Endodermal cell (in vitro differentiated cells): ENCODE data around the gene NUDT19. TPM values are rescaled to one million over a fixed set of nuclear protein-coding genes. Genes with fewer than 3 reads are reported as not detected.

ENCODE experiments used
- DNase-seq: peaks from one replicate; pipeline ENCODE4 v3.0.0-alpha.2; 2017
- H3K27ac ChIP-seq: 2 replicates; pipeline ENCODE4 v1.5.1; 2013; ENCODE audit warnings: mild to moderate bottlenecking, low read depth, low read length, moderate library complexity
- H3K27me3 ChIP-seq: 2 replicates; pipeline ENCODE4 v1.6.1; 2013; ENCODE audit warnings: mild to moderate bottlenecking, low read length, moderate library complexity; ENCODE audit not compliant: insufficient read depth, control insufficient read depth, poor library complexity, severe bottlenecking
- H3K36me3 ChIP-seq: 2 replicates; pipeline ENCODE4 v1.7.0; 2013; ENCODE audit warnings: mild to moderate bottlenecking, low read length, moderate library complexity; ENCODE audit not compliant: control insufficient read depth, insufficient read depth
- H3K4me1 ChIP-seq: one replicate; pipeline ENCODE4 v1.7.0; 2013; ENCODE audit warnings: low read length; ENCODE audit not compliant: control insufficient read depth, insufficient read depth
- H3K4me3 ChIP-seq: 2 replicates; pipeline ENCODE4 v1.5.1; 2013; ENCODE audit warnings: mild to moderate bottlenecking, low read length, moderate library complexity
- H3K9ac ChIP-seq: 2 replicates; pipeline ENCODE4 v1.6.1; 2013; ENCODE audit warnings: mild to moderate bottlenecking, low read length, moderate library complexity; ENCODE audit not compliant: poor library complexity, severe bottlenecking; ENCODE audit errors: extremely low read depth
- H3K9me3 ChIP-seq: 2 replicates; pipeline ENCODE4 v1.6.1; 2013; ENCODE audit warnings: mild to moderate bottlenecking, low read length, moderate library complexity; ENCODE audit not compliant: control insufficient read depth
- H3K27ac Mint-ChIP-seq: 2 replicates; pipeline ENCODE4 v1.8.0; 2020; ENCODE audit warnings: mixed read lengths
- H3K27me3 Mint-ChIP-seq: 2 replicates; pipeline ENCODE4 v1.8.0; 2021; ENCODE audit warnings: mild to moderate bottlenecking, mixed read lengths; ENCODE audit not compliant: insufficient read depth
- H3K36me3 Mint-ChIP-seq: 2 replicates; pipeline ENCODE4 v1.8.0; 2020; ENCODE audit warnings: low read depth, mixed read lengths
- H3K4me1 Mint-ChIP-seq: 2 replicates; pipeline ENCODE4 v1.8.0; 2020; ENCODE audit warnings: mixed read lengths
- H3K4me3 Mint-ChIP-seq: 2 replicates; pipeline ENCODE4 v1.8.0; 2020; ENCODE audit warnings: mild to moderate bottlenecking, moderate library complexity, mixed read lengths
- H3K9me3 Mint-ChIP-seq: 2 replicates; pipeline ENCODE4 v1.8.0; 2020; ENCODE audit warnings: mild to moderate bottlenecking, mixed read lengths
- CTCF ChIP-seq: fragments of 200-600 bp; sonication (generic); conservative IDR thresholded peaks from 2 replicates; pipeline ENCODE4 v1.5.0; 2021; ENCODE audit warnings: antibody characterized with exemption, mild to moderate bottlenecking
- WGBS, 2 experiments: methylation state at CpG; one replicate each; pipeline versions ENCODE4 v1.1.5 to v1.1.7; 2013; ENCODE audit warnings: missing lambda C conversion rate in 2 of 2, mixed read lengths in 1 of 2; ENCODE audit not compliant: insufficient coverage in 1 of 2, insufficient read length in 1 of 2; 5-methylcytosine and 5-hydroxymethylcytosine counted together
- total RNA-seq, 2 donors: library from RNA; stranded (reverse); fragmentation: NEBNext Ultra II Directional in 1 of 2; extraction: Animal tissue kit (Norgen Biotek cat#: 25700) in 1 of 2; gene quantifications; 2 replicates in 1 of 2; 3 replicates in 1 of 2; pipeline ENCODE4 v1.2.1, GENCODE V29; 2021

The NUDT19 gene
- total RNA-seq, 2 donors from 2014 or later = 5.8 to 6.8 TPM

GRCh38 chr19:32676186-32676894 is 15.3 kb upstream of the NUDT19 start:
- H3K9ac ChIP-seq = no peak overlapping the region
- H3K27me3 Mint-ChIP-seq = peaks cover 51% of the 10 kb centered on the region
- H3K4me1 ChIP-seq = peaks cover 3% of the 10 kb centered on the region
- WGBS, 2 experiments = 5 to 6% methylated on average over 36 to 93 of the region's 93 CpGs
- H3K27me3 ChIP-seq = peaks cover 49% of the 10 kb centered on the region
- peak; percentile 37 for TF ChIP-seq CTCF
- H3K4me1 Mint-ChIP-seq = peaks cover 18% of the 10 kb centered on the region
- H3K4me3 ChIP-seq = peak overlapping the region; percentile 90
- no peak overlapping the region for H3K4me3 Mint-ChIP-seq
- no peak overlapping the region for H3K27ac Mint-ChIP-seq
- H3K36me3 Mint-ChIP-seq = peaks cover 5% of the 10 kb centered on the region
- DNase-seq = peak; percentile 80
- H3K9me3 Mint-ChIP-seq = no peaks in the 10 kb centered on the region
- H3K36me3 ChIP-seq = no peaks in the 10 kb centered on the region
- no peak overlapping the region for H3K27ac ChIP-seq
- H3K9me3 ChIP-seq = no peaks in the 10 kb centered on the region

DNA sequence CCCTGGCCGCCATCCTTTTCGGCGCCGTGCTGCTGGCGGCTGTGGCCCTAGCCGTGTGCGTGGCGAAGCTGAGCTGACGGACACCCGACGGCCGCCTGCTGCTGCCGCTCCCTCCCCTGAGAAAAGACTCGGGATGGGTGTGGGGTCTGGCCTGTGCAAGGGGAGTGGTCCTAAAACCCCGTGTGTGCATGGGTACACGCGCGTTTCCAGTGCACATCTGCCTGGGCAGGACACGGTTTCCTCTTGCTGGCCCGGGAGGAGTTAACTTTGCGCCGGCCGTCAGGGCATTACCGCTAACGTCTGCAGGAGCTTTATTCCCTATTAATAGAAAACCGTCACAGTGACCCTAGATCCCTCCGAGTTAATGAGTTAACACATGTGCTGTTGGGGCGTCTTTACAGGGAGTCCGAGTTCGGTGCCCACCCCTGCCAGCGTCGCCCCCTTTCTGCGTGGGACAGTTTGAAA is 14.7 kb upstream of the NUDT19 start:
- whole genome bisulfite sequencing, 2 experiments = 24 to 31% methylated on average over 11 to 33 of the region's 33 CpGs
- no peaks in the 10 kb centered on the region for H3K9me3 ChIP-seq
- DNase-seq = no peak
- Mint-ChIP-seq H3K4me3 (peak overlapping the region; percentile 36), H3K27ac (no peak overlapping the region), H3K4me1 (peaks cover 18% of the 10 kb centered on the region), H3K36me3 (peaks cover 1% of the 10 kb centered on the region), H3K27me3 (peaks cover 51% of the 10 kb centered on the region), H3K9me3 (no peaks in the 10 kb centered on the region)
- no peak overlapping the region for H3K27ac ChIP-seq
- H3K4me3 ChIP-seq = peak overlapping the region; percentile 90
- TF ChIP-seq CTCF = no peak
- peaks cover 3% of the 10 kb centered on the region for H3K4me1 ChIP-seq
- H3K9ac ChIP-seq = no peak overlapping the region
- H3K27me3 ChIP-seq = peaks cover 51% of the 10 kb centered on the region
- H3K36me3 ChIP-seq = no peaks in the 10 kb centered on the region

DNA sequence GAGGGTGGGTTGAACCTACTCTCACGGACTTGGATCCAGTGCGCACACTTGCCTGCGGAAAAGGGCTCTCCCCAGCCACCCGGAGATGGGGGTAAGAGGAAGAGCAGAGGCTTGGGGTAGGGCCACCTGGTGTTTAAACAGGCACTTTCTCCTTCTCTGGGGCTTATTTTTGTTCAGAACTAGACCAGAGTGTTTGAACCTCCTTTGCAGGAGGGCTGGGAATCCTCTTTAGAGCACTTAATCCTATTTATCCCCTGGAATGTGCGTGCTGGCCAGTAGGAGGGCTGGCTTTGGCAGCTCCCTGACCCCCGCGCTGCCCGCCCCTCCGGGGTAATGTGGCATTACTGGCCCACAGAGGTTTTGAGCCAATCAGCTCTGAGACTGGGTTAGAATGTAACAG is 14.0 kb upstream of the NUDT19 start:
- peaks cover 18% of the 10 kb centered on the region for H3K4me1 Mint-ChIP-seq
- peak overlapping the region; percentile 36 for H3K4me3 Mint-ChIP-seq
- 7% methylated on average over 9 of the region's 9 CpGs; no CpG with 5 or more reads in 1 of the 2 experiments for WGBS, 2 experiments
- Histone ChIP-seq H3K4me3 (peak overlapping the region; percentile 90), H3K27me3 (peaks cover 55% of the 10 kb centered on the region), H3K4me1 (peaks cover 3% of the 10 kb centered on the region), H3K27ac (no peak overlapping the region), H3K9me3 (no peaks in the 10 kb centered on the region), H3K9ac (no peak overlapping the region), H3K36me3 (no peaks in the 10 kb centered on the region)
- no peaks in the 10 kb centered on the region for H3K9me3 Mint-ChIP-seq
- DNase-seq = peak; percentile 89
- H3K36me3 Mint-ChIP-seq = no peaks in the 10 kb centered on the region
- TF ChIP-seq CTCF = peak; percentile 40
- peaks cover 54% of the 10 kb centered on the region for H3K27me3 Mint-ChIP-seq
- peak overlapping the region; percentile 23 for H3K27ac Mint-ChIP-seq
